Ascending aorta (tissue), 2 donors: Measurements from ENCODE around the gene TOP2A. TPM values are rescaled to one million over a fixed set of nuclear protein-coding genes. Genes with fewer than 3 reads are reported as not detected.
"Not testable (repeated sequence)": the region's sequence is repeated elsewhere in the genome, so short reads cannot be mapped to it uniquely, and the experiment has no call there.

Experiments used
- DNase-seq, 2 donors: peaks; one replicate each; pipeline ENCODE4 v3.0.0-alpha.2; 2019; ENCODE audit warnings: low spot score in 2 of 2
- H3K27ac ChIP-seq, 2 donors: fragments of 200-600 bp; sonication (generic); one replicate each; pipeline ENCODE4 v1.5.1; 2016 to 2017; ENCODE audit warnings: mild to moderate bottlenecking in 1 of 2
- H3K27me3 ChIP-seq: fragments of 200-600 bp; sonication (generic); one replicate; pipeline ENCODE4 v1.5.1; 2017
- H3K36me3 ChIP-seq, 2 donors: fragments of 200-600 bp; sonication (generic); one replicate each; pipeline ENCODE4 v1.5.1; 2016
- H3K4me1 ChIP-seq, 2 donors: fragments of 200-600 bp; sonication (generic); one replicate each; pipeline ENCODE4 v1.5.1; 2016 to 2017; ENCODE audit warnings: mild to moderate bottlenecking in 1 of 2
- H3K4me3 ChIP-seq, 2 donors: fragments of 200-600 bp; sonication (generic); one replicate each; pipeline ENCODE4 v1.5.1; 2016 to 2017; ENCODE audit warnings: mild to moderate bottlenecking in 1 of 2
- H3K9me3 ChIP-seq, 2 donors: fragments of 200-600 bp; sonication (generic); one replicate each; pipeline ENCODE4 v1.5.1; 2016
- intact Hi-C: fragments of 100-400 bp; cut with DNase I; formaldehyde crosslinking; loops from one replicate; pipeline ENCODE4 v1.15.1; 2023
- total RNA-seq: library from RNA; depleted of rRNA; stranded (reverse); fragments of >200 nt; gene quantifications from one replicate; pipeline ENCODE4 v1.1.0, GENCODE V29; 2016
- TF ChIP-seq, protein P1 (sequence below), 3 experiments: fragments of 200-600 bp in 2 of 3; fragments of 450-650 bp in 1 of 3; sonication (generic) in 2 of 3; IDR thresholded peaks; one replicate each; pipeline ENCODE4 v1.5.1; 2016 to 2019; ENCODE audit warnings: antibody characterized with exemption in 3 of 3, mild to moderate bottlenecking in 1 of 3, moderate library complexity in 1 of 3

The TOP2A gene
- total RNA-seq, 1 donor from 2014 or later = 0.11 TPM

GRCh38 chr17:40412880-40413279 lies 4.8 kb downstream of the TOP2A start:
- no peaks in the 10 kb centered on the region for H3K27me3 ChIP-seq
- H3K9me3 ChIP-seq = no peaks in the 10 kb centered on the region
- H3K36me3 ChIP-seq = no peaks in the 10 kb centered on the region
- DNase-seq = no peak
- H3K4me3 ChIP-seq = no peak overlapping the region
- TF ChIP-seq, protein P1, sequence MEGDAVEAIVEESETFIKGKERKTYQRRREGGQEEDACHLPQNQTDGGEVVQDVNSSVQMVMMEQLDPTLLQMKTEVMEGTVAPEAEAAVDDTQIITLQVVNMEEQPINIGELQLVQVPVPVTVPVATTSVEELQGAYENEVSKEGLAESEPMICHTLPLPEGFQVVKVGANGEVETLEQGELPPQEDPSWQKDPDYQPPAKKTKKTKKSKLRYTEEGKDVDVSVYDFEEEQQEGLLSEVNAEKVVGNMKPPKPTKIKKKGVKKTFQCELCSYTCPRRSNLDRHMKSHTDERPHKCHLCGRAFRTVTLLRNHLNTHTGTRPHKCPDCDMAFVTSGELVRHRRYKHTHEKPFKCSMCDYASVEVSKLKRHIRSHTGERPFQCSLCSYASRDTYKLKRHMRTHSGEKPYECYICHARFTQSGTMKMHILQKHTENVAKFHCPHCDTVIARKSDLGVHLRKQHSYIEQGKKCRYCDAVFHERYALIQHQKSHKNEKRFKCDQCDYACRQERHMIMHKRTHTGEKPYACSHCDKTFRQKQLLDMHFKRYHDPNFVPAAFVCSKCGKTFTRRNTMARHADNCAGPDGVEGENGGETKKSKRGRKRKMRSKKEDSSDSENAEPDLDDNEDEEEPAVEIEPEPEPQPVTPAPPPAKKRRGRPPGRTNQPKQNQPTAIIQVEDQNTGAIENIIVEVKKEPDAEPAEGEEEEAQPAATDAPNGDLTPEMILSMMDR (IDR thresholded peaks at IDR 0.05) = no peak
- H3K4me1 ChIP-seq = peaks cover 0 to 6% of the 10 kb centered on the region in 2 donors
- intact Hi-C loops = no loop called here
- no peak overlapping the region for H3K27ac ChIP-seq

GRCh38 chr17:40411821-40412220 lies 5.9 kb downstream of the TOP2A start:
- no peaks in the 10 kb centered on the region for H3K9me3 ChIP-seq
- H3K27ac ChIP-seq = no peak overlapping the region
- no peak overlapping the region for H3K4me3 ChIP-seq
- H3K36me3 ChIP-seq = no peaks in the 10 kb centered on the region
- TF ChIP-seq, protein P1 (IDR thresholded peaks at IDR 0.05) = no peak
- intact Hi-C loops = no loop called here
- H3K27me3 ChIP-seq = no peaks in the 10 kb centered on the region
- no peaks in the 10 kb centered on the region for H3K4me1 ChIP-seq
- no peak for DNase-seq

- Histone ChIP-seq H3K27me3 (no peaks in the 10 kb centered on the region), H3K4me3 (no peak overlapping the region), H3K9me3 (no peaks in the 10 kb centered on the region), H3K4me1 (no peaks in the 10 kb centered on the region), H3K36me3 (no peaks in the 10 kb centered on the region), H3K27ac (no peak overlapping the region)
- TF ChIP-seq, protein P1 (IDR thresholded peaks at IDR 0.05) = no peak
- no peak for DNase-seq
- intact Hi-C loops = no loop called here
These were observed 7.6 kb downstream of the TOP2A start for GRCh38 chr17:40410082-40410481.

- H3K27ac ChIP-seq, H3K9me3 ChIP-seq, intact Hi-C loops, H3K36me3 ChIP-seq, DNase-seq, H3K4me3 ChIP-seq, H3K27me3 ChIP-seq, H3K4me1 ChIP-seq: not testable (repeated sequence)
These were observed 8.2 kb downstream of the TOP2A start for GRCh38 chr17:40409540-40409939.

GRCh38 chr17:40407460-40407859 lies 10.2 kb downstream of the TOP2A start:
- no peaks in the 10 kb centered on the region for H3K9me3 ChIP-seq
- TF ChIP-seq, protein P1 (IDR thresholded peaks at IDR 0.05) = no peak
- H3K4me3 ChIP-seq = no peak overlapping the region
- no peak for DNase-seq
- H3K36me3 ChIP-seq = no peaks in the 10 kb centered on the region
- no peak overlapping the region for H3K27ac ChIP-seq
- intact Hi-C loops = no loop called here
- no peaks in the 10 kb centered on the region for H3K4me1 ChIP-seq
- H3K27me3 ChIP-seq = no peaks in the 10 kb centered on the region

DNA sequence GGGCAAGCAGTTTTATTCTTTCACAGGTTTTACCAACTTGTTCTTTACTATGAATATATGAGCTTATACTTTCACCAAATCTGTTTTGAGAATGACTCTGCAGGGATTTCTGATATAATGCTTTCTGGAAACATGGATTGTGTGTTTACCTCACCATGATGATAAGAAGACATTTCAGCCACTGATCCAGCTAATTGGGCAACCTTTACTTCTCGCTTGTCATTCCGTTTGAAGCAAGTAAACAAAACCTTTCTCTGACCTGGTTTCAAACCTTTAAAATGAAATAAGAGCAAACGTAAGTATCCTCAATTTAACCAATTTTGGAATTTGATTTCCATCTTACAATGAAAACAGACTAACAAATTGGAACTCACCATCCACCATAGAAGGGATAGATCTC lies 13.7 kb downstream of the TOP2A start:
- H3K27me3 ChIP-seq = no peaks in the 10 kb centered on the region
- intact Hi-C loops = no loop called here
- H3K9me3 ChIP-seq = no peaks in the 10 kb centered on the region
- no peak for DNase-seq
- no peaks in the 10 kb centered on the region for H3K4me1 ChIP-seq
- H3K27ac ChIP-seq = no peak overlapping the region
- H3K36me3 ChIP-seq = no peaks in the 10 kb centered on the region
- no peak overlapping the region for H3K4me3 ChIP-seq
- TF ChIP-seq, protein P1 (IDR thresholded peaks at IDR 0.05) = no peak
